Activated CD8-positive, alpha-beta T cell treated with anti-CD3 and anti-CD28 coated beads for 36 hours (primary cell): ENCODE results near the gene DCUN1D1. TPM values are rescaled to one million over a fixed set of nuclear protein-coding genes. Genes with fewer than 3 reads are reported as not detected.

Experiments
- ATAC-seq: fragments of 200-7000 bp; cut with Tn5 transposase; one replicate; pipeline ENCODE4 v1.10.0; 2021; ENCODE audit warnings: mild to moderate bottlenecking, moderate library complexity
- CTCF ChIA-PET: fragments of 350-600 bp; sonication (Branson Sonifier 250); formaldehyde crosslinking; loops from one replicate; lab custom pipeline; 2021; ENCODE audit warnings: antibody characterized with exemption; lab: Charles Lee
- POLR2A ChIA-PET: fragments of 350-600 bp; sonication (Branson Sonifier 250); formaldehyde crosslinking; loops from one replicate; lab custom pipeline; 2021; ENCODE audit warnings: antibody characterized with exemption; lab: Charles Lee
- DNase-seq: peaks from one replicate; pipeline ENCODE4 v3.0.0-alpha.2; 2020
- H3K27ac Mint-ChIP-seq: one replicate; pipeline ENCODE4 v1.8.0; 2021; ENCODE audit warnings: mild to moderate bottlenecking, mixed read lengths
- H3K27me3 Mint-ChIP-seq: one replicate; pipeline ENCODE4 v1.8.0; 2021; ENCODE audit warnings: mixed read lengths
- H3K36me3 Mint-ChIP-seq: one replicate; pipeline ENCODE4 v1.8.0; 2021; ENCODE audit warnings: low read depth, mixed read lengths
- H3K4me1 Mint-ChIP-seq: one replicate; pipeline ENCODE4 v1.8.0; 2021; ENCODE audit warnings: low read depth, mixed read lengths
- H3K4me3 Mint-ChIP-seq: one replicate; pipeline ENCODE4 v1.8.0; 2021; ENCODE audit warnings: mild to moderate bottlenecking, moderate library complexity, mixed read lengths
- H3K9me3 Mint-ChIP-seq: one replicate; pipeline ENCODE4 v1.8.0; 2021; ENCODE audit warnings: mixed read lengths
- CTCF ChIP-seq: fragments of 200-600 bp; IDR thresholded peaks from one replicate; pipeline ENCODE4 v1.8.0; 2022; ENCODE audit warnings: antibody characterized with exemption, mild to moderate bottlenecking
- intact Hi-C: fragments of 100-400 bp; cut with micrococcal nuclease; formaldehyde crosslinking; loops from one replicate; pipeline ENCODE4 v1.10.0; 2022
- total RNA-seq, 2 experiments: library from RNA; stranded (reverse); gene quantifications; one replicate each; pipeline ENCODE4 v1.2.3, GENCODE V29; 2021

The DCUN1D1 gene
- total RNA-seq, 2 experiments from 2014 or later, result 39.6 to 43.2 TPM

GRCh38 chr3:182978387-182978786, 2.0 kb downstream of the DCUN1D1 start:
- no peaks in the 10 kb centered on the region for H3K9me3 Mint-ChIP-seq
- H3K4me1 Mint-ChIP-seq, result peaks cover 27% of the 10 kb centered on the region
- no peaks in the 10 kb centered on the region for H3K36me3 Mint-ChIP-seq
- no peak for TF ChIP-seq CTCF
- DNase-seq (no peak), ATAC-seq (no peak)
- peak overlapping the region; percentile 89 for H3K4me3 Mint-ChIP-seq
- CTCF ChIA-PET, result no interaction called here
- intact Hi-C loops, result no loop called here
- no peak overlapping the region for H3K27ac Mint-ChIP-seq
- POLR2A ChIA-PET, result no interaction called here
- no peaks in the 10 kb centered on the region for H3K27me3 Mint-ChIP-seq

GRCh38 chr3:182973047-182973446, 7.3 kb downstream of the DCUN1D1 start:
- no peak for TF ChIP-seq CTCF
- no peaks in the 10 kb centered on the region for H3K9me3 Mint-ChIP-seq
- ATAC-seq (no peak), DNase-seq (no peak)
- H3K27me3 Mint-ChIP-seq, result no peaks in the 10 kb centered on the region
- H3K36me3 Mint-ChIP-seq, result peaks cover 5% of the 10 kb centered on the region
- H3K4me1 Mint-ChIP-seq, result peaks cover 47% of the 10 kb centered on the region
- no peak overlapping the region for H3K27ac Mint-ChIP-seq
- intact Hi-C loops, result no loop called here
- POLR2A ChIA-PET, result no interaction called here
- H3K4me3 Mint-ChIP-seq, result no peak overlapping the region
- CTCF ChIA-PET, result no interaction called here

- H3K4me3 Mint-ChIP-seq, result no peak overlapping the region
- ATAC-seq (no peak), DNase-seq (no peak)
- ChIA-PET POLR2A (no interaction called here), CTCF (interaction anchor here (0.5 kb wide), 1 partner anchor 1931 kb away, joined by 4 read pairs; no protein-coding TSS in a partner anchor)
- H3K36me3 Mint-ChIP-seq, result peaks cover 7% of the 10 kb centered on the region
- H3K4me1 Mint-ChIP-seq, result peaks cover 51% of the 10 kb centered on the region
- no peaks in the 10 kb centered on the region for H3K9me3 Mint-ChIP-seq
- TF ChIP-seq CTCF, result no peak
- intact Hi-C loops, result no loop called here
- no peak overlapping the region for H3K27ac Mint-ChIP-seq
- no peaks in the 10 kb centered on the region for H3K27me3 Mint-ChIP-seq
Observed at GRCh38 chr3:182972387-182972786, 8.0 kb downstream of the DCUN1D1 start.

- no peak overlapping the region for H3K4me3 Mint-ChIP-seq
- POLR2A ChIA-PET, result no interaction called here
- H3K27ac Mint-ChIP-seq, result no peak overlapping the region
- intact Hi-C loops, result no loop called here
- no peak for ATAC-seq
- H3K36me3 Mint-ChIP-seq, result peaks cover 8% of the 10 kb centered on the region
- no peak for DNase-seq
- peaks cover 56% of the 10 kb centered on the region for H3K4me1 Mint-ChIP-seq
- no peaks in the 10 kb centered on the region for H3K27me3 Mint-ChIP-seq
- H3K9me3 Mint-ChIP-seq, result no peaks in the 10 kb centered on the region
- CTCF ChIA-PET, result interaction anchor here (0.5 to 1.2 kb wide), 3 partner anchors 10 to 1931 kb away, joined by 3 to 5 read pairs (median 4); no protein-coding TSS in a partner anchor
- TF ChIP-seq CTCF, result no peak
Observed at GRCh38 chr3:182971637-182972036, 8.7 kb downstream of the DCUN1D1 start.

GRCh38 chr3:182970811-182971418, 9.4 kb downstream of the DCUN1D1 start:
- Mint-ChIP-seq H3K4me3 (no peak overlapping the region), H3K27me3 (no peaks in the 10 kb centered on the region), H3K27ac (no peak overlapping the region), H3K4me1 (peaks cover 57% of the 10 kb centered on the region), H3K36me3 (peaks cover 8% of the 10 kb centered on the region), H3K9me3 (no peaks in the 10 kb centered on the region)
- CTCF ChIA-PET, result interaction anchor here (0.9 to 1.2 kb wide), 3 partner anchors 11 to 26 kb away, joined by 3 to 5 read pairs (median 4); no protein-coding TSS in a partner anchor
- DNase-seq (no peak), ATAC-seq (no peak)
- TF ChIP-seq CTCF, result no peak
- intact Hi-C loops, result no loop called here
- POLR2A ChIA-PET, result no interaction called here
